AG10803 (cell line): ENCODE results near the gene RETREG1.

Experiments used
- DNase-seq: peaks from one replicate; pipeline ENCODE4 v3.0.0; 2010; ENCODE audit warnings: low read depth
- H3K4me3 ChIP-seq: 2 replicates; pipeline ENCODE4 v1.5.1; 2011; ENCODE audit warnings: mild to moderate bottlenecking, low read length, control low read depth
- TF ChIP-seq, protein P1 (sequence below): conservative IDR thresholded peaks from 2 replicates; pipeline ENCODE4 v1.5.1; 2011; ENCODE audit warnings: mild to moderate bottlenecking, low read length, control low read depth, inconsistent platforms

Gene RETREG1

DNA sequence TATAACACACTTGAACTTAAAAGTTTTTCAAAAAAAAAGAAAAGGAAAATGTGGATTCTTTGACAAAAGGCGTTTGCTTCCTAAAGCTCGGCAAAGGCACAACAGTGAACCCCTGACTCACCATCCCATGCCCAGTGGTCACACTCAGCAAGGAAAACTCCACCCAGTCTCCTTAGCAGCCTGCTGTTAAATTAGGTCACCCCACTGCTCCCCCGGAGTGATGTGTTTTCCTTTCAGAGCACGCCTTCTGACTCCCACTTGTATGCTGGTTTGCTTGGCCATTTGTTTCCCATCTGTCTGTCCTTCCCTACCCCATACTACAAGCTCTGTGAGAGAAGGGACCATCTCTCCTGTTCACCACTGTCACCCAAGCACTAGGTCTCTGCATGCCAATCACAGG lies 23.8 kb downstream of the RETREG1 start:
- H3K4me3 ChIP-seq = no peak overlapping the region
- peak; percentile 52 for DNase-seq
- TF ChIP-seq, protein P1, sequence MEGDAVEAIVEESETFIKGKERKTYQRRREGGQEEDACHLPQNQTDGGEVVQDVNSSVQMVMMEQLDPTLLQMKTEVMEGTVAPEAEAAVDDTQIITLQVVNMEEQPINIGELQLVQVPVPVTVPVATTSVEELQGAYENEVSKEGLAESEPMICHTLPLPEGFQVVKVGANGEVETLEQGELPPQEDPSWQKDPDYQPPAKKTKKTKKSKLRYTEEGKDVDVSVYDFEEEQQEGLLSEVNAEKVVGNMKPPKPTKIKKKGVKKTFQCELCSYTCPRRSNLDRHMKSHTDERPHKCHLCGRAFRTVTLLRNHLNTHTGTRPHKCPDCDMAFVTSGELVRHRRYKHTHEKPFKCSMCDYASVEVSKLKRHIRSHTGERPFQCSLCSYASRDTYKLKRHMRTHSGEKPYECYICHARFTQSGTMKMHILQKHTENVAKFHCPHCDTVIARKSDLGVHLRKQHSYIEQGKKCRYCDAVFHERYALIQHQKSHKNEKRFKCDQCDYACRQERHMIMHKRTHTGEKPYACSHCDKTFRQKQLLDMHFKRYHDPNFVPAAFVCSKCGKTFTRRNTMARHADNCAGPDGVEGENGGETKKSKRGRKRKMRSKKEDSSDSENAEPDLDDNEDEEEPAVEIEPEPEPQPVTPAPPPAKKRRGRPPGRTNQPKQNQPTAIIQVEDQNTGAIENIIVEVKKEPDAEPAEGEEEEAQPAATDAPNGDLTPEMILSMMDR = no peak

DNA sequence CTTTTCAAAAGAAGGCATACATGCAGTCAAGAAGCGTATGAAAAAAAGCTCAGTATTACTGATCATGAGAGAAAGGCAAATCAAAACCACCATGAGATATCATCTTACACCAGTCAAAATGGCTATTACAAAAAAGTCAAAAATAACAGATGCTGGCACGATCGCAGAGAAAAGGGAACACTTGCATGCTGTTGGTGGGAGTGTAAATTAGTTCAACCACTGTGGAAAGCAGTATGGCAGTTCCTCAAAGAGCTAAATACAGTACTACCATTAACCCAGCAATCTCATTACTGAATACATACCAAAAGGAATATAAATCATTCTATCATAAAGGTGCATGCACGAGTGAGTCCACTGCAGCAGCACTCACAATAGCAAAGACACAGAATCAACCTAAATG lies 24.5 kb downstream of the RETREG1 start:
- no peak overlapping the region for H3K4me3 ChIP-seq
- DNase-seq = no peak
- TF ChIP-seq, protein P1 = no peak

DNA sequence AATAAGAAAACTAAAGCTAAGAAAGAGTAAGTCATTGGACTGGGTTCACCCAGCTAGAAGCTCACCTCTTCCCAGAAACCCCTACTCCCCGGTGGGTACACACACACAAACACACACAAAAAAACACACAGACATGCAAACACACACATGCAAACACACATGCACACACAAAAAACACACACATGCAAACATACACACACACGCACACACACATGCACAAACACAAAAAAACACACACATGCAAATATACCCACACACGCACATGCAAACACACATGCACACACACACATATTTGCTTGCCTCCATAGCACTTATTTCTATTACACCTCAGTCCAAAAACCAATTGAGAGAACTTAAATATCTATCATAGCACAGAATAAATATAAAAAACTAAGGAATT lies 26.1 kb downstream of the RETREG1 start:
- TF ChIP-seq, protein P1 = no peak
- no peak overlapping the region for H3K4me3 ChIP-seq
- no peak for DNase-seq

DNA sequence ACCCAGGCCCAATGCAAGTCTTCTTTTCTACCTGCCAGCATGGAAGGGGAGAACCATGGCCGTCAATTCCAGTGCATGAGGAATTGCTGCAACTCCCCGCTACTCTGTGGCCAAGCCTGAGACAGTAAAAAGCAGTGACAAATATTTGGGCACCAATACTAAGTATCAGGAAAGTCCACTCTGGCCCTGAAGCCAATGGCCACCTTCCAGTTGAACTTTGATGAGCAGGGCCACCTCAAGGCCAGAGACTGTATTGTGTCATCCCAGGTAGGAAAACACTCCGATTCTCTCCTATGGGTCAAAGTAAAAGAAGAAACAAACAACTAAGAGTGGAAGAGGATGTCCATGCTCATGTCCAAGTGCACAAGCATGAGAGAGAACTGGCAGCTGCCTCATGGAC lies 27.1 kb downstream of the RETREG1 start:
- no peak overlapping the region for H3K4me3 ChIP-seq
- DNase-seq = no peak
- TF ChIP-seq, protein P1 = no peak

DNA sequence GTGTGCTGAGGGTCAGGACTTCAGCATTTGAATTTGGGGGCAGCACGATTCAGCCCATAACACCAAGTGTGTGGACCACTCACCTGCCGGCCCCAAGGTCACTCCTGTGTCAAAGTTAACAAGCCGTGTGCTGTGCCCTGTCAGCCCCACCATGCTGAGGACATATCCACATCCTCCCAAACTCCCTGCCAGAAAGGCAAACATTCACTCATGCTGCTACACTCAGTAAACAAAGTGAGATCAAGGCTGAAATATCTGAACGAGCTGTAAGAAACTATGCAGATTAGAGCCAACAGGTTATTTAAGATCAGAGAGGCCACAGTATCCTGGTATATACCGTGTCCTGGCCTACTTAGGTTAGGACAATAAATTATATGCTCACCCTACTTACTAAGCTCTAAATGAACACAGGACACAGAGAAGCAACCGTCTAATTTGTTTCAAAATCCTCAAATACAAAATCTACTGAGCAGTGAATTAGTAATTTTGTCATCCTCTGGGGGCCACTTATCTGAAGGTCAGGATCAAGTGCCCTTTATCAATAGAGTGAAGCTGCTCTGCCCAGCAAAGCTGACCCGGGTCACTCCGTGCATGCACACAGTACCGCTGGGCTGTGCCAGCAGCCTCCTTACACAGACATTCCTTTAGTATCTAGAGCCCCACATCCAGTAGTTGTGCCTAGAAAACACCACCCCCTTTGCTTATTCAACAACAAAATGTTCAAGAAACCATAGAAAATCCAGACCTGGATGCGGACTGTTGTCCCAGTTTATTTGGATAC lies 28.2 kb downstream of the RETREG1 start:
- no peak for DNase-seq
- TF ChIP-seq, protein P1 = no peak
- H3K4me3 ChIP-seq = no peak overlapping the region

DNA sequence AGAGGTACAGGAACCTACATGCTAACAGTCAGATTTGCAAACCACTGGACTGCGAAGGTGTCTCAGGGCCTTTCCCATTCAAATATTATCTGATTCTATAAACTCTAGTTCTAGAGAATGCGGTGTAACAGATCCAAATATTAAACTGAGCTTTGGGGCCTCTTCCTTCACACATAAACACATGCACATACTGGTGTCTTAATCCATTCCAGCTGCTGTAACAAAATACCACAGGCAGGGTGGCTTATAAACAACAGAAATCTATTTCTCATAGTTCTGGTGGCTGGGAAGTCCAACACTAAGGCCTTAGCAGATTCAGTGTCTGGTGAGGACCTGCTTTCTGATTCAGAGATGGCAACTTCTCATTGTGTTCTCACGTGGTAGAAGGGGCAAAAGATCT lies 30.2 kb downstream of the RETREG1 start:
- H3K4me3 ChIP-seq = no peak overlapping the region
- TF ChIP-seq, protein P1 = no peak
- DNase-seq = no peak

DNA sequence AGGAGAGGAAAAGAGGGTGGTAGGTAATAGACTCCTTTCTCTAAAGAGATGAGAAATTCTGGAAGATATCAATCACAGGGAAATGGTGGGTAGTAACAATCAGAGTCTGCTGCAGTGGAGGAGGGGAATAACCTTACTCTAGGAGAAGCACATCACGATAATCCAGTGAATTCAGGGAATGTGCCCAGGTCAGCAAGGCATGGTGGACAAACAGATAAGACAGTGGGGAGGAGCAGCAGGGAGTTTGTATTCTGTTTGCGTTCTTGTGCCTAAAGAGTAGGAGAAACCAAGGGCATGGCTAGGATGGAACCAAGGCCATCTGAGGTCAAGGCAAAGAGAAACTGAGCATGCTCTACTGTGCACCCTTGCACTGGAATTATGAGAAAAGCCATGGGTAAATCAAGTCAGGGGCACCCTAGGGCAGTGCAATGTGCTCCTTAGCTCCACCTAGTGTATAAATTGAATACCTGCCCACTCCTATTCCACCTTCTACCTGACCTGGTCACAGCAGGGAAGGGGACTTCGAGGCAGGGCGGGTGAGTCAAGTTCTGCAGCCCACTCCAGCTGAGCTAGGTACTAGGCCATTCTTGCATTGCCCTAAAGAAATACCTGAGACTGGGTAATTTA lies 31.6 kb downstream of the RETREG1 start:
- TF ChIP-seq, protein P1 = peak; percentile 38
- no peak for DNase-seq
- no peak overlapping the region for H3K4me3 ChIP-seq
